B cell (primary cell): ENCODE results near the gene RC3H2. TPM values are rescaled to one million over a fixed set of nuclear protein-coding genes. Genes with fewer than 3 reads are reported as not detected.
"Not testable (repeated sequence)": the region's sequence is repeated elsewhere in the genome, so short reads cannot be mapped to it uniquely, and the experiment has no call there.

Source experiments
- ATAC-seq: fragments of 200-7000 bp; cut with Tn5 transposase; one replicate; pipeline ENCODE4 v1.10.0; 2021; ENCODE audit warnings: low read depth, mild to moderate bottlenecking, moderate number of reproducible peaks, moderate library complexity
- CTCF ChIA-PET: fragments of 350-600 bp; sonication (Branson Sonifier 250); formaldehyde crosslinking; loops from one replicate; lab custom pipeline; 2021; ENCODE audit warnings: antibody characterized with exemption, inconsistent platforms; lab: Charles Lee
- POLR2A ChIA-PET: fragments of 350-600 bp; sonication (Branson Sonifier 250); formaldehyde crosslinking; loops from one replicate; lab custom pipeline; 2021; ENCODE audit warnings: antibody characterized with exemption; lab: Charles Lee
- DNase-seq: peaks from one replicate; pipeline ENCODE4 v3.0.0; 2013
- H2AFZ ChIP-seq: 2 replicates; pipeline ENCODE4 v1.6.1; 2012; ENCODE audit warnings: mild to moderate bottlenecking, low read depth, low read length; ENCODE audit not compliant: insufficient read depth, poor library complexity, severe bottlenecking
- H3K27ac ChIP-seq, 2 donors: 1 replicate in 1 of 2; 2 replicates in 1 of 2; pipeline ENCODE4 v1.5.1; 2012 to 2013; ENCODE audit warnings: low read length in 2 of 2, mild to moderate bottlenecking in 2 of 2, moderate library complexity in 1 of 2
- H3K27me3 ChIP-seq, 4 experiments: fragments of 200-600 bp in 1 of 4; sonication (generic) in 1 of 4; replicated peaks in 1 of 4; 1 replicate in 2 of 4; 2 replicates in 2 of 4; pipeline versions ENCODE4 v1.6.1 to v1.7.0; 2013 to 2016; ENCODE audit warnings: low read length in 3 of 4, mild to moderate bottlenecking in 2 of 4, mixed read lengths in 1 of 4, moderate library complexity in 1 of 4; ENCODE audit not compliant: insufficient read depth in 4 of 4, control insufficient read depth in 3 of 4; ENCODE audit errors: control extremely low read depth in 1 of 4
- H3K36me3 ChIP-seq, 2 experiments: replicated peaks in 1 of 2; 1 replicate in 1 of 2; 2 replicates in 1 of 2; pipeline versions ENCODE4 v1.6.1 to v1.7.1; 2013; ENCODE audit warnings: low read length in 1 of 2; ENCODE audit not compliant: insufficient read depth in 2 of 2, control insufficient read depth in 1 of 2; ENCODE audit errors: control extremely low read depth in 1 of 2, extremely low read depth in 1 of 2
- H3K4me1 ChIP-seq, 2 donors: fragments of 200-600 bp in 1 of 2; sonication (generic) in 1 of 2; 1 replicate in 1 of 2; 2 replicates in 1 of 2; pipeline versions ENCODE4 v1.5.1 to v1.6.1; 2013 to 2017; ENCODE audit warnings: low read length in 2 of 2; ENCODE audit not compliant: control insufficient read depth in 2 of 2, insufficient read depth in 2 of 2
- H3K4me2 ChIP-seq: replicated peaks from 2 replicates; pipeline ENCODE3; 2012; ENCODE audit warnings: mild to moderate bottlenecking, low read depth, low read length; ENCODE audit not compliant: poor library complexity, severe bottlenecking
- H3K4me3 ChIP-seq, 5 experiments: fragments of 200-600 bp in 1 of 5; sonication (generic) in 1 of 5; 1 replicate in 3 of 5; 2 replicates in 2 of 5; pipeline versions ENCODE4 v1.5.1 to v1.7.0; 2011 to 2016; ENCODE audit warnings: low read length in 4 of 5, mild to moderate bottlenecking in 4 of 5, low read depth in 2 of 5, control low read depth in 1 of 5, moderate library complexity in 1 of 5; ENCODE audit not compliant: insufficient read depth in 1 of 5; ENCODE audit errors: control extremely low read depth in 1 of 5, extremely low read depth in 1 of 5
- H3K79me2 ChIP-seq: fragments of 200-600 bp; sonication (generic); one replicate; pipeline ENCODE4 v1.6.0; 2016; ENCODE audit warnings: low read length; ENCODE audit not compliant: control insufficient read depth, insufficient read depth
- H3K9ac ChIP-seq: fragments of 200-600 bp; sonication (generic); 2 replicates; pipeline ENCODE4 v1.6.1; 2017; ENCODE audit warnings: mild to moderate bottlenecking, low read length, moderate library complexity
- H3K9me3 ChIP-seq, 3 donors: one replicate each; pipeline versions ENCODE4 v1.6.1 to v1.7.1; 2013; ENCODE audit warnings: low read length in 2 of 3; ENCODE audit not compliant: control insufficient read depth in 2 of 3, insufficient read depth in 1 of 3; ENCODE audit errors: control extremely low read depth in 1 of 3
- H4K20me1 ChIP-seq: 2 replicates; pipeline ENCODE4 v1.6.0; 2012; ENCODE audit warnings: mild to moderate bottlenecking, low read length; ENCODE audit not compliant: insufficient read depth, control insufficient read depth, poor library complexity, severe bottlenecking
- H3K27ac Mint-ChIP-seq: one replicate; pipeline ENCODE4 v1.8.0; 2021; ENCODE audit warnings: mixed read lengths
- H3K27me3 Mint-ChIP-seq: one replicate; pipeline ENCODE4 v1.8.0; 2021; ENCODE audit warnings: mixed read lengths
- H3K4me1 Mint-ChIP-seq: one replicate; pipeline ENCODE4 v1.8.0; 2021; ENCODE audit warnings: mixed read lengths
- H3K4me3 Mint-ChIP-seq: one replicate; pipeline ENCODE4 v1.8.0; 2021; ENCODE audit warnings: mixed read lengths
- H3K9me3 Mint-ChIP-seq: one replicate; pipeline ENCODE4 v1.8.0; 2022; ENCODE audit warnings: mixed read lengths; ENCODE audit not compliant: insufficient read depth
- EZH2 ChIP-seq: IDR thresholded peaks from 2 replicates; pipeline ENCODE4 v1.6.1; 2012; ENCODE audit warnings: borderline replicate concordance, low read depth, mild to moderate bottlenecking, moderate library complexity, low read length; ENCODE audit not compliant: insufficient read depth, poor library complexity, severe bottlenecking
- WGBS: methylation state at CpG from one replicate; pipeline ENCODE4 v1.1.5; 2013; ENCODE audit warnings: missing lambda C conversion rate; ENCODE audit not compliant: insufficient coverage; 5-methylcytosine and 5-hydroxymethylcytosine counted together
- intact Hi-C: fragments of 100-400 bp; cut with micrococcal nuclease; formaldehyde crosslinking; loops from one replicate; pipeline ENCODE4 v1.10.0; 2022
- polyA plus RNA-seq: library from polyadenylated mRNA; depleted of rRNA; stranded (reverse); fragments of >200 nt; gene quantifications from 2 replicates; pipeline ENCODE4 v1.2.3, GENCODE V29; 2012
- total RNA-seq, 2 donors: library from RNA; stranded (reverse); fragments of 120-200 nt in 1 of 2; gene quantifications; 1 replicate in 1 of 2; 2 replicates in 1 of 2; pipeline versions ENCODE4 v1.2.3 to v1.2.4, GENCODE V29; 2013 to 2022
- TF ChIP-seq, protein P1 (sequence below): fragments of 200-600 bp; IDR thresholded peaks from one replicate; pipeline ENCODE4 v1.8.0; 2022; ENCODE audit warnings: antibody characterized with exemption, mild to moderate bottlenecking

The RC3H2 gene
- total and polyA plus RNA-seq, 2 donors (not counting 1 experiment from before 2014, with no cell fraction given) = 17.2 to 74.4 TPM

DNA sequence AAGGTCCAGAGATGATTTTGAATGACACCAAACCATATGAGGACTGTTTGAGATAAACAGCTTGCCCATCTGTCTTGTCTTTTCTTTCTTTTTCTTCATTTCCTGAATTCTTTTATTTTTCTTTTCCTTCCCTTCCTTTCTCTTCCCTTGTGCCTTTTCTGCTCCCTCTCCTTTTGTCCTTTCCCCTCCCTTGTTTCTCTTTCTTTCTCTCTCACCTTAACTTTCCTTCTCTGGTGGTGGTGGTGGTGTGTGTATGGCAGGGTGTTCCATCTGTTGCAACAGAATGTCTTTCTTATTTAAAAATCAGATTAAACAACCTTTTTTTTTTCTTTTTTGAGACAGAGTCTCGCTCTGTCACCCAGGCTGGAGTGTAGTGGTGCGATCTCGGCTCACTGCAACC is 73.0 kb downstream of the RC3H2 start:
- DNase-seq = no peak
- no peak overlapping the region for H3K4me3 Mint-ChIP-seq
- H3K27me3 ChIP-seq = no peaks in the 10 kb centered on the region
- peaks cover 9 to 20% of the 10 kb centered on the region in 2 donors for H3K4me1 ChIP-seq
- H3K36me3 ChIP-seq = no peaks in the 10 kb centered on the region
- intact Hi-C loops = no loop called here
- H3K27ac ChIP-seq = no peak overlapping the region
- TF ChIP-seq, protein P1, sequence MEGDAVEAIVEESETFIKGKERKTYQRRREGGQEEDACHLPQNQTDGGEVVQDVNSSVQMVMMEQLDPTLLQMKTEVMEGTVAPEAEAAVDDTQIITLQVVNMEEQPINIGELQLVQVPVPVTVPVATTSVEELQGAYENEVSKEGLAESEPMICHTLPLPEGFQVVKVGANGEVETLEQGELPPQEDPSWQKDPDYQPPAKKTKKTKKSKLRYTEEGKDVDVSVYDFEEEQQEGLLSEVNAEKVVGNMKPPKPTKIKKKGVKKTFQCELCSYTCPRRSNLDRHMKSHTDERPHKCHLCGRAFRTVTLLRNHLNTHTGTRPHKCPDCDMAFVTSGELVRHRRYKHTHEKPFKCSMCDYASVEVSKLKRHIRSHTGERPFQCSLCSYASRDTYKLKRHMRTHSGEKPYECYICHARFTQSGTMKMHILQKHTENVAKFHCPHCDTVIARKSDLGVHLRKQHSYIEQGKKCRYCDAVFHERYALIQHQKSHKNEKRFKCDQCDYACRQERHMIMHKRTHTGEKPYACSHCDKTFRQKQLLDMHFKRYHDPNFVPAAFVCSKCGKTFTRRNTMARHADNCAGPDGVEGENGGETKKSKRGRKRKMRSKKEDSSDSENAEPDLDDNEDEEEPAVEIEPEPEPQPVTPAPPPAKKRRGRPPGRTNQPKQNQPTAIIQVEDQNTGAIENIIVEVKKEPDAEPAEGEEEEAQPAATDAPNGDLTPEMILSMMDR = no peak
- no peak for TF ChIP-seq EZH2
- H3K79me2 ChIP-seq = peaks cover 17% of the 10 kb centered on the region
- no peaks in the 10 kb centered on the region for H3K9me3 Mint-ChIP-seq
- H3K27me3 Mint-ChIP-seq = no peaks in the 10 kb centered on the region
- ATAC-seq = no peak
- H3K4me2 ChIP-seq = no peak overlapping the region
- peak overlapping the region; percentile 22 for H2AFZ ChIP-seq
- H4K20me1 ChIP-seq = peaks cover 7% of the 10 kb centered on the region
- ChIA-PET POLR2A (no interaction called here), CTCF (interaction anchor here (0.7 to 1.2 kb wide), 2 partner anchors 22 to 522 kb away, joined by 3 to 4 read pairs; no protein-coding TSS in a partner anchor)
- H3K9ac ChIP-seq = no peak overlapping the region
- H3K4me3 ChIP-seq = no peak overlapping the region
- WGBS = 95% methylated on average over 3 of the region's 3 CpGs
- H3K4me1 Mint-ChIP-seq = peaks cover 17% of the 10 kb centered on the region
- no peaks in the 10 kb centered on the region for H3K9me3 ChIP-seq
- no peak overlapping the region for H3K27ac Mint-ChIP-seq

DNA sequence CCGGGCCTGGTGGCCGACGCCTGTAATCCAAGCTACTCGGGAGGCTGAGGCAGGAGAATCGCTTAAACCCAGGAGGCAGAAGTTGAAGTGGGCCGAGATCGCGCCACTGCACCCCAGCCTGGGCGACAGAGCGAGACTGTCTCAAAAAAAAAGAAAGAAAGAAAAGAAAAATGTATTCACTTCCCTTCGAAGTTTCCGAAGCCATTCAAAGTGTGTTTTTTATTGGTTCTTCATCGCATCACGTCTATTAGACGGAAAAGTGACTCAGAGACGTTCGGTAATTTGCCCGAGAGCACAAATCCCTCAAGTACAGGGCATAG is 76.2 kb downstream of the RC3H2 start:
- Mint-ChIP-seq H3K4me1 (peaks cover 27% of the 10 kb centered on the region), H3K4me3 (peak overlapping the region; percentile 92), H3K27ac (peak overlapping the region; percentile 88)
- H3K27me3 ChIP-seq, H3K36me3 ChIP-seq, ATAC-seq, H3K9me3 ChIP-seq, H3K27me3 Mint-ChIP-seq, H3K9me3 Mint-ChIP-seq, DNase-seq: not testable (repeated sequence)
- H2AFZ ChIP-seq = peak overlapping the region; percentile 97
- peaks cover 28% of the 10 kb centered on the region for H3K79me2 ChIP-seq
- H3K27ac ChIP-seq = peak overlapping the region in 1 of 2 donors; percentile 85
- H3K4me1 ChIP-seq = peaks cover 8 to 20% of the 10 kb centered on the region in 2 donors
- peak overlapping the region; percentile 88 for H3K4me2 ChIP-seq
- peak overlapping the region; percentile 74 to 98 (median 77) for H3K4me3 ChIP-seq
- ChIA-PET POLR2A (interaction anchor here (0.9 to 1.4 kb wide), 4 partner anchors 13 to 564 kb away, joined by 3 to 6 read pairs (median 4); partner anchors contain the start of genes MRRF, RABGAP1, RBM18 and ZBTB6), CTCF (interaction anchor here (1.0 to 1.4 kb wide), 2 partner anchors 458 to 730 kb away, joined by 4 to 5 read pairs; partner anchors contain the start of gene PTGS1)
- intact Hi-C loops = loop anchor here (1.0 to 5.0 kb wide), 5 partner anchors 13 to 672 kb away; partner anchors contain the start of genes MORN5, MRRF, NDUFA8 and RBM18
- peak overlapping the region; percentile 95 for H3K9ac ChIP-seq
- 44% methylated on average over 8 of the region's 18 CpGs for WGBS
- H4K20me1 ChIP-seq = peaks cover 13% of the 10 kb centered on the region
